OCI-LY7 (cell line): Measurements from ENCODE around the gene KCNIP1. TPM values are rescaled to one million over a fixed set of nuclear protein-coding genes. Genes with fewer than 3 reads are reported as not detected.

Experiments
- BruUV-seq: library from RNA; stranded (reverse); fragments of 400-500 nt; replicated peaks from 2 replicates; lab custom pipeline; 2021; lab: Mats Ljungman, UMichigan
- CTCF ChIA-PET: fragments of 300-600 bp; sonication (Branson Sonifier 250); formaldehyde crosslinking; loops from one replicate; lab custom pipeline; 2022; ENCODE audit warnings: antibody characterized with exemption; ENCODE audit not compliant: unreplicated experiment; lab: Charles Lee
- POLR2A ChIA-PET: fragments of 300-600 bp; sonication (Branson Sonifier 250); formaldehyde crosslinking; loops from one replicate; lab custom pipeline; 2022; ENCODE audit warnings: antibody characterized with exemption; lab: Charles Lee
- DNase-seq: peaks from one replicate; pipeline ENCODE4 v3.0.0-alpha.2; 2015; ENCODE audit warnings: low spot score
- H2AFZ ChIP-seq: fragments of 200-600 bp; sonication (generic), shearing (Covaris generic); 2 replicates; pipeline ENCODE4 v1.6.1; 2014; ENCODE audit warnings: mild to moderate bottlenecking, antibody characterized with exemption, low read length, moderate library complexity
- H3K27ac ChIP-seq: fragments of 200-600 bp; sonication (generic); 2 replicates; pipeline ENCODE4 v1.5.1; 2014; ENCODE audit warnings: mixed run types, low read depth, mild to moderate bottlenecking, moderate library complexity, low read length, inconsistent platforms; ENCODE audit not compliant: poor library complexity, severe bottlenecking
- H3K36me3 ChIP-seq: fragments of 200-600 bp; sonication (generic); 2 replicates; pipeline ENCODE4 v1.6.1; 2014; ENCODE audit warnings: mild to moderate bottlenecking, antibody characterized with exemption, low read length, moderate library complexity, mixed read lengths; ENCODE audit not compliant: insufficient read depth
- H3K4me1 ChIP-seq: fragments of 200-600 bp; sonication (generic); 2 replicates; pipeline ENCODE4 v1.5.1; 2014; ENCODE audit warnings: mild to moderate bottlenecking, low read length; ENCODE audit not compliant: insufficient read depth, poor library complexity, severe bottlenecking
- H3K4me2 ChIP-seq: fragments of 200-600 bp; sonication (generic); 2 replicates; pipeline ENCODE4 v1.6.1; 2014; ENCODE audit warnings: mild to moderate bottlenecking, low read length
- H3K4me3 ChIP-seq: fragments of 200-600 bp; sonication (generic); 2 replicates; pipeline ENCODE4 v1.5.1; 2014; ENCODE audit warnings: mild to moderate bottlenecking, low read depth, low read length; ENCODE audit not compliant: poor library complexity, severe bottlenecking
- H3K79me2 ChIP-seq: fragments of 200-600 bp; sonication (generic); 2 replicates; pipeline ENCODE4 v1.6.1; 2016; ENCODE audit warnings: low read depth, mild to moderate bottlenecking, low read length, moderate library complexity, mixed read lengths; ENCODE audit not compliant: insufficient read depth
- H3K9me2 ChIP-seq: fragments of 200-600 bp; sonication (generic); 2 replicates; pipeline ENCODE4 v1.6.1; 2016; ENCODE audit warnings: mild to moderate bottlenecking, low read length, mixed read lengths; ENCODE audit not compliant: insufficient read depth
- H3K9me3 ChIP-seq: fragments of 200-600 bp; sonication (generic); 2 replicates; pipeline ENCODE4 v1.6.1; 2014; ENCODE audit warnings: mild to moderate bottlenecking, mixed run types, low read length, mixed read lengths
- H4K20me1 ChIP-seq: fragments of 200-600 bp; sonication (generic); 2 replicates; pipeline ENCODE4 v1.6.1; 2014; ENCODE audit warnings: mild to moderate bottlenecking, antibody characterized with exemption, low read length, moderate library complexity, mixed read lengths; ENCODE audit not compliant: insufficient read depth
- CTCF ChIP-seq: fragments of 200-600 bp; sonication (generic); conservative IDR thresholded peaks from 2 replicates; pipeline ENCODE4 v1.5.1; 2014; ENCODE audit warnings: mild to moderate bottlenecking, antibody characterized with exemption, low read length, moderate library complexity, mixed read lengths
- EZH2phosphoT487 ChIP-seq: fragments of 200-600 bp; sonication (generic); IDR thresholded peaks from 2 replicates; pipeline ENCODE4 v1.6.1; 2018; ENCODE audit warnings: low read depth, borderline replicate concordance, mild to moderate bottlenecking, mixed run types, antibody characterized with exemption, low read length, moderate library complexity, mixed read lengths
- intact Hi-C: fragments of 100-400 bp; cut with micrococcal nuclease; formaldehyde crosslinking; loops from one replicate; pipeline ENCODE4 v1.10.0; 2022; ENCODE audit not compliant: unreplicated experiment
- total RNA-seq, 2 experiments: library from RNA; depleted of rRNA in 1 of 2; stranded (reverse); fragments of >200 nt in 1 of 2; shearing (Covaris generic) in 1 of 2; gene quantifications; 2 replicates each; pipeline ENCODE4 v1.2.3, GENCODE V29; 2014 to 2022

The KCNIP1 gene
- total RNA-seq, 2 experiments from 2014 or later: not detected

- H2AFZ ChIP-seq: no peak overlapping the region
- intact Hi-C loops: no loop called here
- CTCF ChIA-PET: no interaction called here
- no peaks in the 10 kb centered on the region for H3K79me2 ChIP-seq
- POLR2A ChIA-PET: interaction anchor here (0.6 kb wide), 1 partner anchor 56 kb away, joined by 3 read pairs; no protein-coding TSS in a partner anchor
- no peak for DNase-seq
- BruUV-seq: no TSS peak
- no peaks in the 10 kb centered on the region for H3K4me1 ChIP-seq
- no peak overlapping the region for H3K27ac ChIP-seq
- no peak for TF ChIP-seq CTCF
- TF ChIP-seq EZH2phosphoT487: no peak
- no peaks in the 10 kb centered on the region for H3K9me3 ChIP-seq
- H3K4me2 ChIP-seq: no peak overlapping the region
- H3K4me3 ChIP-seq: no peak overlapping the region
- no peaks in the 10 kb centered on the region for H3K9me2 ChIP-seq
- no peaks in the 10 kb centered on the region for H4K20me1 ChIP-seq
- H3K36me3 ChIP-seq: no peaks in the 10 kb centered on the region
These were observed 36.7 kb upstream of the KCNIP1 start for GRCh38 chr5:170466988-170467707.

GRCh38 chr5:170468633-170469285 lies 35.1 kb upstream of the KCNIP1 start:
- TF ChIP-seq CTCF: no peak
- TF ChIP-seq EZH2phosphoT487: no peak
- DNase-seq: no peak
- no peaks in the 10 kb centered on the region for H3K36me3 ChIP-seq
- no peak overlapping the region for H2AFZ ChIP-seq
- no peak overlapping the region for H3K27ac ChIP-seq
- no peaks in the 10 kb centered on the region for H3K79me2 ChIP-seq
- intact Hi-C loops: no loop called here
- H3K9me2 ChIP-seq: no peaks in the 10 kb centered on the region
- H3K4me3 ChIP-seq: no peak overlapping the region
- no peaks in the 10 kb centered on the region for H4K20me1 ChIP-seq
- ChIA-PET POLR2A (interaction anchor here (0.7 kb wide), 1 partner anchor 181 kb away, joined by 3 read pairs; no protein-coding TSS in a partner anchor), CTCF (no interaction called here)
- no TSS peak for BruUV-seq
- no peaks in the 10 kb centered on the region for H3K9me3 ChIP-seq
- H3K4me2 ChIP-seq: no peak overlapping the region
- no peaks in the 10 kb centered on the region for H3K4me1 ChIP-seq

- BruUV-seq: no TSS peak
- Histone ChIP-seq H3K79me2 (no peaks in the 10 kb centered on the region), H3K4me2 (no peak overlapping the region), H2AFZ (no peak overlapping the region), H3K27ac (no peak overlapping the region), H3K9me3 (no peaks in the 10 kb centered on the region), H3K36me3 (no peaks in the 10 kb centered on the region), H4K20me1 (no peaks in the 10 kb centered on the region), H3K9me2 (no peaks in the 10 kb centered on the region), H3K4me3 (no peak overlapping the region), H3K4me1 (no peaks in the 10 kb centered on the region)
- TF ChIP-seq EZH2phosphoT487 (no peak), CTCF (no peak)
- intact Hi-C loops: no loop called here
- DNase-seq: no peak
- POLR2A ChIA-PET: no interaction called here
- CTCF ChIA-PET: no interaction called here
These were observed 34.4 kb upstream of the KCNIP1 start for GRCh38 chr5:170469414-170469813.
